ENCODE measurements around the gene ITGB4.
A peak's percentile ranks its signal among the peaks of the same experiment; 100 is the strongest.
"Not testable (repeated sequence)": the region's sequence is repeated elsewhere in the genome, so short reads cannot be mapped to it uniquely, and the experiment has no call there.

ITGB4 gene

DNA sequence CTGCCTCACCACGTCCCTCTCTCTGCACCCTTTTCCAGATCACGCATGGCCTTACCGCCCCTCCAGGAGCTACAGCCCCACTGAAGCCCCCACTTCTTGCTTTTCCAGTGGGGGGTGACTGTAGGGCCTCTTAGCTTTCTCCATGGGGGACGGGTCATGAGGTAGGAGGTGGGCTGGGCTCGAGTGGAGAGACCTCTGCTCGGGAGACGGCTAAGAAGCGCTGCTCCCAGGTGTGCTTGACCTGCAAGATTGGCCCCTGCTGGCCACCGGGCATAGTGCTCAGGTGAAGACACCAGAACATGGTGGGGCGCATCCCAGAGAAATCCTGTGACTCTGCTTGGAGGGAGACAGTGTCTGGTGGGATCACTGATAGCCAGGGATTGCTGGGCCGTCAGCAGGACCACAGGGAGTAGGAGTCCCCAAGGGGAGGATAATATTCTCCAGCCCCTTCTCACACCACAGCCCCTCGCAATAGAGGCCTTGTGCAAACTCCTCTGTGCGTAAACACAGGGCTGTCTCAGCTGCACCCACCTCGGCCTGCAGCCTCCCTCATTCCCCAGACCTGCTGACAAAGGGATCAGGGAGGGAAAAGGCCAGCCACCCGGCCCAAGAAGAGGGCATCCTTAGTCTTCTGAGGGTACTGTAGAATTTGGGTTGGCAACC, 52.7 kb downstream of the ITGB4 start:
- DNase-seq, result no peak

DNA sequence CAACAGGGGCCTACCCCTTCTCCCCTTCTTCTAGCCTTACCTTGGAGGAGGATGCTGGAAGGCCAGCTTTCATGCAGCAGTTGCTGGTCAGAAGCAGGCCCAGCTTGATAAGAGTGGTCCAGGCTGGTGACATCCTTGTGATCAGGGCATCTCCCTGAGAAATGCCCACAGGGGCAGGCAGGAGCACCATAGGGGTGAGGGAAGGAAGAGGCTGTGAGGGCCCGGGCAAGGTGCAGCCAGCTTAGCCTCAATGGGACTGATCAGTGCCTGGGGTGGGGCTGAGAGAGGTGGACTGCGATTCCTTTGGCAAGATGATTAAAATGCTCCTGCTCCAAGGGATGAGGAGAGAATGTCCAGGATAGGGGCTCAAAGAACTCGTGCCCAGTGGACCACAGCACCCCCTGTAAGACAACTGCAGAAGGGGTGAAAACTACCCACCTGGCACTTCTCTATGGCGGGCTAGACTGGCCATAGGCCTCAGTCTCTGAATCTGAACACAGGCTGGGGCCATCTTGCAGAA, 53.3 kb downstream of the ITGB4 start:
- DNase-seq, result peak in 1 of 3 donors; percentile 23

DNA sequence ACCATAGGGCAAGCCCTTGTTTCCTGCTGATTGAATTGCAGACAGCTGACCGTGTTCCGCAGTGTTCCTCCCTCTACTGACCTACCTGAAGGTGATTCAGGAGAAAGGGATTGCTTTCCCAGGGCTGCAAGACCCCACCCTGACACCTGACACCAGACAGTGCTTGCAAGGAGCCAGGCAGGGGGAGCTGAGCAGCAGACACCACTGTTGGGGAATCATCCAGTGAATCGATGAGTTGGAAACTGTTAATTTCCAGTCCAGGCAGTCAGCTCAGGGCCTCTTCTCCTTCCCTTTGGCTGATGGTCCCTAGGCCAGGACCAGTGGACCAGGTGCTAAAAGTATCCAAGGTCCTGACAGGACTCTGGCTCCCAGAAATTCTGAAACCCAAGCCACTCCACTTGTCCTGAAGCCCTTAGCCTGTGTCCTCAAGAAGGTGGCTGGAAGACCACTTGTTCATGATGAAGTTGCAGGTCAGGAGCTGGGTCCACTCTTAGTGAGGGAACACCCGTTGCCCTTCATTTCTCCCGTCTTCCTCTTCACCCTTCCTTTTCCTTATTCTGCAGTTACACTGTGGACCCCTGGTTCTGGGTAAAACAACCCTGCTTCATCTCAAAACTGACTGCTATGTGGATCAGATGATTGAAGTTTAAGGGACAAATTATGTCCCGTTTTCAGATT, 53.9 kb downstream of the ITGB4 start:
- DNase-seq, result peak; percentile 28 to 50 (median 44)

DNA sequence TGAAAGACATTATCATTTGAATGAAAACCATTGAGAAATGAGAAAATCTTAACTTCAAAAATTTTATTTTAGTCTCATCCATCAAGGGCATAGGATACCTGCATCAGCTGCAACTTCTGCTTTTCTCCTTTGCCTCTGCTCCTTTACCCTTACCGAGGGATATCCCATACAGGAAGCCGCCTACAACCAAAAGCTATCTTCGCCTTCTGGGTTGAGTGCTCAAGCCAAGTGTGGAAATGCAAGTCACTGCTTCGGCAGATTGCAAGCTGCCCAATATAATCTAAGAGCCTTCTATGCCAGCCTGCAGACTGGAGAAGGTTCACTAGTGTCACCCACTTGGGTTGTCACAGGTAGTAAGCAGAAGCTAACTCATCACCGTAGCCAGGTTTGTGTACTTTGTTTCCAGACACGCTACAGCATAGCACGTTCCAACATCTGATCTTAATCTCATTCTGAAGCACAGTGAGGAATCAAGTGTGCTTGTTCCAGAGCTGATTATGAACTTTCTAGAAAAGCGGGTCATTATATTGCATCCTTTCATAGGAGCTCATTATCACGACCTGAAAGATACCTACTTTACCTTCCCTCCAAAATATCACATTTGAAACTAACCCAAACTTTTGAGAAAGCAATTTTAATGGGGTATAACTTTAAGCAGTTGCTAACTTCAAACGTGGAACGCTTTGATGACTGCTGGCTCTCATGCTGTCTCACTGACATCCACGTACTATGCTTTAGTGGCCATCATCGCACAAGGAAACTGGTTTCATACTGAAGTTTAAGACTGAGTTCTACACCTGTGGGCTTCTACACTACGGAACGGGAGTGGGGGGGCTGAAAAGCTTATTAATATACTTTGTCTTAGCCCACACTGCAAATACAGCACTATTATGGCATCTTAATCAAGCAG, 55.4 kb downstream of the ITGB4 start:
- DNase-seq, result peak; percentile 70 to 76 (median 74)

DNA sequence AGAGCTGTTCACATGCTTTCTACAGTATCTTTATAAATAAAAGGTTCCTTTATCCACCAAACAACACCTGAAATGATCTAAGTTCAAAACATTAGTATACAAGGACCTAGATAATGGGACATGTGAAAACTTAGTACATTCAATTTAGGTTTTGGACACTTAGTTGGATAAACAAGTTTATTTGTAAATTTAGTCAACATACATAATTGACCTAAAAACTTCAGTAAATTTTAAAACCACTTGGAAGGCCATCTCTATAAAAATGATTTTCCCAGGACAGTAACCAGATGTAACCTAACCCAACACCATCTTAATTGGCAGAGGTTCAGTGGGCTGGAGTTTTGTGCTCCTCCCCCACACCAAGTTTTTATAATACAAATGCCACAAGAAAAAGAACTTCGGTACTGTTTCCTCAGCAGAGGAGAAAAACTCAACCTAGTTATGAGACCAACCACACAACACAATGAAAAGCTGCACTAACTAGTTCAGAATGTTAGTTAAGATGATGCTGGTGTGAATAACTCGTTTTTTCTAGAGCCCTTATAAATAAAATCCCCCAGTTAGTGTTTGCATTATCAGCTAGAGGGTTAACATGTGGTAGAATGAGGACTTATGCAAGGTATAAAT, 56.1 kb downstream of the ITGB4 start:
- DNase-seq, result no peak

DNA sequence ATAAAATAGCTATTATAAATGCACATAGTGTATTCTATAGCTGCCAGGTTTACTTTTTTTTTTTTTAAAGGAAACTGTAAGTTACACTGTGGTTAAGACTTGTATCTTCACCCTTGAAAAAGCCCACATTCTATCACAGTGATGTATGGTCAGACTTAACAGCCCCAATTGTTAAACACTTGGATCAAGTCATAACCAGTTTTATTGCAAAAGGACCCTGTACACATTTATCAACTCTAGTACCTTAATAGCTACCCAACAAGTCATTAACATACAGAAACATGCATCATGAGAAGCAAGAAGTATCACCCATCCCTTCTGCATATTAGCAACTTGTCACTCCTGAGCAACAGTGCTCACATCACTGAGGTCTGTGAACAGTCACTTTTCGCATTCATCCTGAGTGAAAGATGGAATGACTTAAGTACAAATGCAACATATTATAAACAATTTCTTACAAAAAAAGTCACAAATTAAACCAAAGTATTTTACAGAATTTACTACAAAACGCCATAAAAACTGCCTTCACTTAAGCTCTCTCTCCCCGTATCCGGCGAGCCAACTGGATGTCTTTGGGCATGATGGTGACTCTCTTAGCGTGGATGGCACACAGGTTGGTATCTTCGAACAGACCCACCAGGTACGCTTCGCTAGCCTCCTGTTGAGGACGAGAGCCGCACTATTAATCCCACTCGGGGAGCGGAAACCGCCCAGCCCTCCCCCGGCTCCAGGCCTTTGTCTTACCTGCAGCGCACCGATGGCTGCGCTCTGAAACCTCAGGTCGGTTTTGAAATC, 57.0 kb downstream of the ITGB4 start:
- not testable (repeated sequence) for DNase-seq

DNA sequence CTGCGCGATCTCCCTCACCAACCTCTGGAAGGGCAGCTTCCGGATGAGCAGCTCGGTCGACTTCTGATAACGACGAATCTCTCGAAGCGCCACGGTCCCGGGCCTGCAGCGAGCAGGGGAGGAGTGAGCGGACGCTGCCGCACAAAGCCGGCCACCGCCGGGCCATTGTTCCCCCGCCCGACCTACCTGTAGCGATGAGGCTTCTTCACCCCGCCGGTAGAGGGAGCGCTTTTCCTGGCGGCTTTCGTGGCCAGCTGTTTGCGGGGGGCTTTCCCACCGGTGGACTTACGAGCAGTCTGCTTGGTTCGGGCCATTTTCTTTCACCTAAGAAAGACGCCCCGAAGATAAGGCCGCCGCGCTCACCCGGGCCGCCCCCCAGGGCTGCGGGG, 57.6 kb downstream of the ITGB4 start:
- no peak for DNase-seq

DNA sequence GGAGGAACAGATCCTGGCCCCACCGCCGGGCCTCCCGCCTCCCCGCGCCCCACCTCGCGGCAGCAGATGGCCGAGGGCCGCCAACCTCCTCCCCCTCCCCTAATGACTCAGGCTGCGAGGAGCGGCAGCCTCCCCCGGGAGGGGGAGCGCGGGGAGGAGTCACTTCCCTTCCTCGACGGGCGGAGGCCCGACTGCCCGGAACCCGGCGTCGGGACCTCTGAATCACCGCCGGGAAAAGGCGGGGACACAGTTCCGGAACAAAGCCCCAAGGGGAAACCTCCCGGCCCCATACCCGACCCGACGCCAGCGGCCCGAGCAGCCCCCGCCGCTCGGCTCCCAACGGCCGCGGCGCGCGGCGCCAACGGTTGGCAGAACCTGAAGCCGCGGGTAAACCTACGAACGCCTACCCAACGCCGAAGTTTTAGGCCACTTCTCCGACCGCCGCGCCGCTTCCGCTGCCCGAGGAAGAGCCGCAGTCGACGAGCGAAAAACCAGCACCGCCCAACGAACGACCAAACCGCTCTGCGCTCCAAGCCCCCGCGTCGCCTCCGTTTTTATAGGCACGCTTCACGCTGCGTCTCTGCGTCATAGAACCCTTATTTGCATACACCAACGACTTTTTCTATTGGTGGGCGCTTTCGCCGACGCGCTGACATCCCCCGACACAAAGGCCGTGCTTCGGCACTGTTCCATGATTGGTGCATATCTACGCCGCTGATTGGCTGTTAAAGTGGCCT, 58.2 kb downstream of the ITGB4 start:
- DNase-seq, result peak; percentile 98 to 100 (median 99)

DNA sequence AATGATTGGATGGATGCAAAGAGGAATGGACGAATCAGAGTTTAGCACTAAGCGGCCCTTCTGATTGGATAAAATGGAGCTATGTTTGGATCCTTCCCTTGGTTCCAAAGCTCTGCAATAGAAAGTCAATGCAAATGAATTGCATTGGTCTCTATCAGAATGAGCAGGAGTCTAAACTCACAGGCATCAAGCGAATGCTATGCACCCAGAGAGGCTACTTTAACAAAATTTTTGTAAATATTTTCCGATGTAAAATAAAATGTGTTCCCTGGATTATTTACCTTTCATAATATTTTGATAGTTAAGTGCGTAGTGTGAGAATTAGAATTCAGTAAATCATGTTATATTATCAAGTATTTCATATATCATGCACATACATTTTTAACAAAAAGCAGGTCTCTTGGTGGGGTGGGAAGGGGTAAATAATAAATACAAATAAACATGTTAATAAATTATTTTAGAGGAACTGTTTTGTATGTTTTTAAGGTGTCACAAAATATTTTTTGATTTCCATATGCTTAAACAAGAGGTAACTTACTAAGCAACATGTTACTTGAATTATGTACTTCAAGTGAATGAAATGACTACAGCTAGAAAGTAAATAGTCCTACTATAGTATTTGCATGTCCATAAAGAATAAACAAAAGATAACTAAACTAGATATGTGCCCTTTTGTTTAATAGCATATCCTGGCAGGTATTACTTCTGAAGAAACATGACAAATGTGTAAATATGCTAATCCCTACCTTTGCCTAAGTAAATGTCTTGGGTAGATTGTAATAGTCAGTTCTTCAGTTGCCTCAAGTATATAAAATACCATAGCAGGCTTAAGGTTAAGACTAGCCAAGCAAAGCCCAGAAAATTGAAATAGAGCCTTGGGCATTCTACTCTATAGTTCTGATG, 59.0 kb downstream of the ITGB4 start:
- DNase-seq, result no peak

DNA sequence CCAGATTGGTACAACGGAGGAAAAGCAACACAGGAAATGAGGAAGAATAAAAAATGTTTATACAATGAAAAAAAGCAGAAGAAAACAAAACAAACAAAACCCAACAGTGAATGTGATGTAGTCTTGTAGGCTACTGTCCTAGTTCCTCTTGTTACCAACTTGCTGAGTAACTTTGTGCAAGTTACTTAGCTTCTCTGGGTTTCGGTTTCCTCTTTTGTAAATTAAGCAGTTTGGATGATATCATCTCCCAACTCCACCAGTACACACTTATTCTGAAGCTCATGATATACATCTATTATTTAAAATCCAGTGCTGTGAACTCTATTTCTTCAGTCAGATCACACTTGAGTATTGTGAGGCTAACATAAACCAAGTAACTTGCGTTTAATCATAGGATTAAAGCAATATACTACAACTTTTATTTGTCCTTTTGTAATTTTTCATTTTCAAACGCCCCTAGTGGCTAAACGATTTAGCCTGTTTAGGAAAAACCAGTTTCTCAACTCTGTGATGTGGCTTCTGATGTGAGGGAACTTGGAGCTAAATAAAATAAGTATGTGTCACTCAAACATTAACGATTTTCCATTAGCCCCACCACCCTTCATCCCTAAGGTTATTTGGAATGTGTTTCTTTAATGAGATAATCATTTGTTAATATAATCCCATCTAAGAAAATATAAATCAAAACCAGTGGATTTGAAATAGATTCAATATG, 62.0 kb downstream of the ITGB4 start:
- DNase-seq, result peak; percentile 84 to 98 (median 96)

DNA sequence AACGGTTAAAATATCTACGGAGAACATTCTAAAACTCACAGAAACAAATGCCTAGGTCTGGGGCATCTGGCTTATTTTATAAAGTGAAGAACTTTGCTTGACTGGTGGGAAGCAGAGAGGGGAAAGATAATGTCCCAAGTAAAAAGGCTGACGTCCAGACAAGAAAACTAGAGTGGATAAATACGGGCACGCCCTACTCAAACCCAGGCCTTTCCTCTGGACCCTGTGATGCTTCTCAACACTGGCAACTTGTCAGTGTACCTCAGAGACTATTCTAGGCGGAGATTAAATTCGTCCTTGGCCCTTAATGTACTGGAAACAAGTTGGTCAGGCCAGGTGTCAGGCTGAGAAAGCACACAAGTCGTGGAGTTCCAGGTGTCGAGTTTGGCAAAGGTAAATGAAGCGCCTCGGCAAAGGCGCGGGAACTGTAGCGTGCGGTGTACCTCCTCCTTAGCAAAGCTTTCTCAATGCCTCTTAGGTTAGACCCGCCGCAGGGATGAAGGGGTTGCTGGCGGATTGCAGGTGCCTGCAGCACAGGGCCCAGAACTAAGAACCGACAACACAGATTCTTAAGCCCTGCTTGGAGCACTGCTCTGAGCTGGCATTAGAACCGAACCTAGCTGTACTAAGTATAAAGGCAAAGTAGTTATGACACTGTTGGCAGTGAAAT, 62.7 kb downstream of the ITGB4 start:
- DNase-seq, result no peak

DNA sequence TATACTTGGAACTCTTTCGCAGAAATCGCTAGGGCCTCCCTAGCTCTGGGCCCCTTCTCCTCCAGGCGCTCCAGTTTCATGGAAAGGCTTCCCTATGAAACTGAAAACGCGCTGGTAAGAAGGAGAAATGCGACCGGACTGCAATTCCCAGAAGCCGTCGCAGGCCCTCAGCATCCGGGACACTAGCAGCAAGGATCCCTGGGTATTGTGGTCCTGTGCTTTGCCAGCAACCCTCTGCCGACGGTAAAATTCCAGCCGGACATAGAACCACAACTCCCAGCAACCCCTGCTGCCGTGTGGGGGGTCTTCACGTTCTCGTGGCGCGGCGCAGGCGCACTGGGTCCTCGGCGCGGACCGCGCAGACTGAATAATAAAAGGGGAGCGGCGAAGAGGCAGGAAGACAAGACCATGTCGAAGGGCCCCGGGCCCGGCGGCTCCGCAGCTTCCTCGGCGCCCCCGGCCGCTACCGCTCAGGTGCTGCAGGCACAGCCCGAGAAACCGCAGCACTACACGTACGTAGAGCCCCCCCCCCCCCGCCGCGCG, 63.3 kb downstream of the ITGB4 start, which contains the start of gene UNK:
UNK (plus strand) TSS at position 334 of the 543 bp plus-strand sequence; CDS start at position 409, 75 bp downstream.
- DNase-seq, result peak; percentile 98 to 100 (median 99)

DNA sequence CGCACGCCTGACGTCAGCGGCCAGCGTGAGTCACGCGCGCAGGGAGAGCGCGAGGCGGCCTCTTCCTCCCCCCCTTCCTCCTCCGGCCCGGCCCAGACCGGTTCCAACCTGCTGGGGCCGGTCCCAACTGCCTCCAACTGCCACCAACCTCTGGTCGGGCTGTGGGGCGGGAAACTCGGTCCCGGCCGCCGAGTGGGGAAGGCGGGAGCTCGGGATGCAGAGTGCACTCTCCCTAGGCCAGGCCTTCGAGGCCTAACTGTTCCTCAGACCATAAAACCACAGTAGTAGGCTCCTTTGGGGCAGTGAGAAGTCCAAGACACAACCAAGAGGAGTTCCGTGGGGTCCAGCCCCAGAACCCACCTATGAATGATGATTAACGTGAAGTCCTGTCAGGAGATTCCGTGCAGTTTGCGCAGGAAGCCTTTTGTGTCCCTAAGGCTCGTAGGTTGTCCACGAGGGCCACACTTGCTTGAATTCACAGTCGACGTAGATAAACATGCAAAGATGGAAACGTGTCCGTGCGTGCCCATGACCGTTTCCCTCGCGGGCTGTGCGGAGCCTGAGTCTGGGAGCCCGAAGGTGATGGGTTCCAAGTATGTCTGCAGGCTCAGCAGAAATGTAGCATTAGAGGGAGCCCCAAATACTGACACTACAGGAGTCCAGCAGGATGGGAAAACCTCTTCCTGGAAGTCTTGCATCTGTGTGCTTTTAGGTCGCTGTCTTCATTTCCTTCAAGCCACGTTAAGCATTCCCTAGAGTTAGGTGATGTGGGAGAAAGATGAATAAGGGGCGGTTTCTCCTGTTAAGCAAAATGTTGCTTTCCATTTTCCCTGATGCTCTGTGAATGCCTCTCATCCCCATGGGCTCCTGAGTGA, 64.0 kb downstream of the ITGB4 start:
- peak; percentile 92 to 96 (median 94) for DNase-seq

DNA sequence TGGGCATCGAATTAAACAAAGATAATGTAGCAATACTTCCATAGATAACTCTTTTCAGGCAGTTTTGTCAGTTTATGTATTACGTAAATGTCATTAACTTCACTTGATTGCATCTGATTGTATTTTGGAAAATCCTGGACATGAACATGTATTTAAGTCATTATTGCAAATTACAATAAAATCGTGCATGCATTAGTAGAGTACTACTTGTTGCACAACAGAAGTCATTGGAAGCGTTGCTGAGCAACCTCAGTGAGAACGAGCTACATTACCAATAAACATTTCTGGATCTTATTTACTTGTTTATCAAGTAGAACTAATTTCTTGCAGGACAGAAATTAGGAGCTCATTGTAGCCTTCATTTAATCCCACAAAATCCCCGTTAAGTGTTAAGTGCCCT, 70.0 kb downstream of the ITGB4 start:
- no peak for DNase-seq

DNA sequence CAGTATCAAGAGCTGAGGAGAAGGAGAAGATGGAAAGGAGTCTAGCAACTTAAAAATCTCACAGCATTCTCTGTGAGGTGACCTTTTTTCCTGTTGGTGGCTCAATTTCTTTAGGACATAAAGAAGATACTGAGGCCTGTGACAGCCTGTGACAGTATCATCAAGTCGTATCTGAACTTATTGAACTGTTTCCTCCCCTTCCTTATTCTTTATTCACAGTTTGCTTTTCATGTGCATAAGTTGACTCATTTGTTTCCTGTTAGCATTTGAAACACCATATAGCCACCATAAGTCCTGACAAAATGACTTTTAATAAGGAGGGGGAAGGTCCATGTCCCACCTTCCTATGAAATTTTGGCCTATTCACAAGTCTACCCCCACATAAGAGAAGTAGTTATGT, 72.2 kb downstream of the ITGB4 start:
- no peak for DNase-seq

DNA sequence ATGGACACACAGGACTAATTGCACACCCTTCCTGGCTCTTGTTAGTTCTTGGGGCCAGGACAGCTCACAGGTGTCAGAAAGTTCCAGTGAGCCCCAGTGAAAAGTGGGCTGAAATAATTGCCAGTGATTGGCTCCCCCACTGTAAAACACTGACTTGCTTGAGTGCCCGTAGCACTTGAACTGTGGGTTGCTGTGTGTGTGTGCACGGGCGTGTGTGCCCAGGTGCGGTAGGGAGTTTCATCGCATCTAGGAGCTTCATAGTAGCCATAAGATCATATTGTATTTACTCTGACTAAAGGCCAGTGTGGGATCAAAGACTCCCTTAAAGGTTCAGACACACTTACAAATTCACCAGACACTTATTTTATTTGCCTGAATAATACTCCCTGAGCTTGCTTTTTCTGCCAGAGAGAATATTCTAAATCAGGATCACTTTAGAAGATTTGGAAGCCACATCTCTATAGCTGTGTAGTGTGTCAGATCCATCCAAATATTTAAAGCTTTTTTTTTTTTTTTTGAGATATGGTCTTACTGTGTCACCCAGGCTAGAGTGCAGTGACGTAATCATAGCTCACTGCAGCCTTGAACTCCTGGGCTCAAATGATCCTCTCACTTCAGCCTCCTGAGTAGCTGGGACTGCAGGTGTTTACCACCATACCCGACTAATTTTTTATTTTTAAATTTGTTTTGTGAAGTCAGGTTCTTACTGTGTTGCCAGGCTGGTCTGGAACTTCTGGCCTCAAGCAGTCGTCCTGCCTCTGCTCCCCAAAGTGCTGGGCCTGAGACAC, 74.8 kb downstream of the ITGB4 start:
- no peak for DNase-seq

DNA sequence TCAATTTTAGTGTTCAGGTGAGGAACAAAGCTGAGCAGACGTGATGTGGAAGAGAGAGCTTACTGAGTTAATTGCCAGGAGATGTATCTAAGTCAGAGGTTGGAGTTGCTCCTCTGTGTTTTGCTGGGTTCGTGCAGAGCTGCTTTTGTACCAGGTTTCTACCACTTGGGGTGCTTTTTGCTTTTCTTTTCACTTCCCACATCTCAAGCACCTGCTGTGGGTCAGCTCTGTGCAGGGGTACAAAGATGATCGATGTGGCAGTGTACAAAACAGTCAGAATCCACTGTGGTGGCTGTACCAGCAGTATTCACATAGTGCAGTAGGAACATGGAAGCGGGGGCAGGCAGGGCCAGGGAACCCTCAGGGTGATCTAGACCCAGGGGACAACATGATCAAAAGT, 78.1 kb downstream of the ITGB4 start:
- DNase-seq, result no peak
